22Rv1 (cell line): ENCODE results near the gene DTX1.
"Not testable (repeated sequence)": the region's sequence is repeated elsewhere in the genome, so short reads cannot be mapped to it uniquely, and the experiment has no call there.

Source experiments
- H3K27ac ChIP-seq: fragments of 450-650 bp; 2 replicates; pipeline ENCODE4 v1.5.1; 2017
- CTCF ChIP-seq: fragments of 450-650 bp; IDR thresholded peaks from 2 replicates; pipeline ENCODE4 v1.5.1; 2017; ENCODE audit warnings: mild to moderate bottlenecking
- ZFX ChIP-seq: fragments of 450-650 bp; IDR thresholded peaks from 2 replicates; pipeline ENCODE4 v1.6.1; 2017; ENCODE audit warnings: antibody characterized with exemption, borderline replicate concordance

Gene DTX1

DNA sequence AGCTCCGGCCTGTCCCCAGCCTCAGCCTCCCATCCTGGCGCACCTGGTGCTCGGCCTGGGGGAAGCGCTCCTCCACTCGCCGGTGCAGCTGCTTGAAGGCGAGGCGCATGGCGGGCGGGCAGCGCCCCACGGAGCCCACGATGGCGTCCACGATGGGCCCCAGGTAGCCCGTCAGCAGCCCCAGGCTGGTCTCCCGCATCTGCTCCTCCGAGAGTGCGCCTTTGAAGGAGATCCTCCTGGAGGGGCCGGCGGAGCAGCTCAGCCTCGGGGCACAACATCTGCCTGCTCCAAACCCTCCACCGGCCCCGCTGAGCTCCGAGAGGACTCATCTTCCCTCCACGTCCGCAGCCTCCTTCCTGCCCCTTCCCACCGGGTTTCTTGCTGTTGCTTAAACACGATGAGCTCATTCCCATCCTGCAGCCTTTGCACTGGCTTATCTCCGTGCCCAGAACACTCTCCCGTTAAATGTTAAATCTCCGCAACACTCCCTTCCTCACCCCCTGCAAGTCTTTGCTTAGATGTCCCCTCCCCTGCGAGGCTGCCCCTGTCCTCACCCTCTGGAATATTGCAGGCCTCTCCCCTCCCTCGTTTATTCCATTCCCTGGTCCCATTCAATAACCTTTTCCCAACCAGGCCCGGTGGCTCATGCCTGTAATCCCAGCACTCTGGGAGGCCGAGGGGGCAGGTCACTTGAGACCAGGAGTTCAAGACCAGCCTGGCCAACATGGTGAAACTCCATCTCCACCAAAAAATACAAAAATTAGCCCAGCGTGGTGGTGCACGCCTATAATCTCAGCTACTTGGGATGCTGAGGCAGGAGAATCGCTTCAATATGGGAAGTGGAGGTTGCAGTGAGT, 55.7 kb downstream of the DTX1 start:
- TF ChIP-seq ZFX: no peak
- TF ChIP-seq CTCF: no peak
- H3K27ac ChIP-seq: no peak overlapping the region

- no peak overlapping the region for H3K27ac ChIP-seq
- TF ChIP-seq ZFX (no peak), CTCF (no peak)
Observed at GRCh38 chr12:113113397-113113796, 56.9 kb downstream of the DTX1 start.

DNA sequence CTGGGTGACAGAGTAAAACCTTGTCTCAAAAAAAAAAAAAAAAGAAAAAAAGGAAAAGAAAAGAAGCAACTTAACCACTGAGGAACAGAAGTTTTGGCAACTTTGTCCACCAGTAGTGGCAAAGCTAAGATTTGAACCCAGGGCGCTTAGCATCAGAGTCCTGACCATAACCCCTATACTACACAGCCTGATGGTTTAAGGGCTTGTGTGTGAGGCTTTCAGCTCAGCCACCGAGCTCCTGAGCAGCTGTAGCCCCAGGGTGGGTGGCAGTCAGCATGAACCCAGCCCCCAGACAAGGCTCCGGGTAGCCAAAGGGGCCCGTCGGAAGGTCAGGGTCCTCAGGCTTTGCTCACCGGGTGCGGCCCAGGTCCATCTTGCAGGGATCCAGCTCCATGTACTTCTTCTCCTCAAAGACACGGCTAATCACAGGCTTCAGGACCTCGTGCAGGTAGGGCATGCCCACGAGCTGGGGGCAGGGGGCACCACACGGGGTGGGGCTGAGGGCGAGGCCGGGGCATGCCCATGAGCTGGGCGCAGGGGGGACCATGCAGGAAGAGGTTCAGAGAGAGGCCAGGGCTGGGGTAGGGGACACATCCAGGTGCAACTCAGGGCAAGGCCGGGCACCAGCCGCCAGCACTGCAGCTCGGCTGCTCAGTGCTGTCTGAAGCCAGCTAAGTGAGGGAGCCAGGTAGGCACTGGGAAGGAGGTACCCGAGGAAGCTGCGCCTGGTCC, 58.1 kb downstream of the DTX1 start:
- TF ChIP-seq CTCF (no peak), ZFX (no peak)
- no peak overlapping the region for H3K27ac ChIP-seq

GRCh38 chr12:113115455-113116126, 59.1 kb downstream of the DTX1 start:
- no peak overlapping the region for H3K27ac ChIP-seq
- TF ChIP-seq ZFX (no peak), CTCF (no peak)

GRCh38 chr12:113116875-113117274, 60.3 kb downstream of the DTX1 start:
- H3K27ac ChIP-seq: no peak overlapping the region
- TF ChIP-seq ZFX: no peak
- TF ChIP-seq CTCF: no peak

GRCh38 chr12:113117684-113118083, 61.2 kb downstream of the DTX1 start:
- not testable (repeated sequence) for H3K27ac ChIP-seq

DNA sequence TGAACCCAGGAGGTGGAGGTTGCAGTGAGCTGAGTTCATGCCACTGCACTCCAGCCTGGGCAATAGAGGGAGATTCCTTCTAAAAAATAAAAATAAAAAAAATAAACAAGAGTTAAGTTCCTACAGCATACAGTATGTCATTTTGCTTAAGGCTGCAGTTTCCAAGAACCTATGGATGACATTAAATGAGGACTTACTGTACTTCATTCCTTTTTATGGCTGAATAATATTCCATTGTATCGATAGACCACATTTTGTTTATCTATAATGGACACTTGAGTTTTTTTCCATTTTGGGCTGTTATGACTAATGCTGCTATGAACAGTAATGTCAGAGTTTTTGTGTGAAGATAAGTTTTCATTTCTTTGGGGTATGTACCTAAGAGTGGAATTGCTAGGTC, 61.6 kb downstream of the DTX1 start:
- H3K27ac ChIP-seq: no peak overlapping the region
- TF ChIP-seq CTCF (no peak), ZFX (no peak)
